Posterior vena cava (tissue), 2 donors: ENCODE data around the gene PARP4. TPM values are rescaled to one million over a fixed set of nuclear protein-coding genes. Genes with fewer than 3 reads are reported as not detected.
"Not testable (repeated sequence)": the region's sequence is repeated elsewhere in the genome, so short reads cannot be mapped to it uniquely, and the experiment has no call there.

Experiments used
- DNase-seq: peaks from one replicate; pipeline ENCODE4 v3.0.0-alpha.2; 2020; ENCODE audit warnings: low spot score
- intact Hi-C, 2 donors: fragments of 100-400 bp; cut with DNase I; formaldehyde crosslinking; loops; one replicate each; pipeline versions ENCODE4 v1.14.1 to v1.14.2; 2022 to 2023
- total RNA-seq, 2 donors: library from RNA; stranded (reverse); fragmentation: NEBNext Ultra II Directional; extraction: Animal tissue kit (Norgen Biotek cat#: 25700); gene quantifications; one replicate each; pipeline ENCODE4 v1.2.1, GENCODE V29; 2021
- donor health status: DM: yes; HTN: yes; CAD: no.
- donor health status: DM: yes; HTN: yes; CAD: no.

PARP4 gene
- total RNA-seq, 2 donors from 2014 or later: 31.5 to 34.0 TPM

GRCh38 chr13:24511019-24511815 is 1.4 kb downstream of the PARP4 start:
- intact Hi-C loops: no loop called here
- DNase-seq: no peak

GRCh38 chr13:24506698-24507335 is 5.8 kb downstream of the PARP4 start:
- intact Hi-C loops: no loop called here
- DNase-seq: no peak

GRCh38 chr13:24506283-24506682 is 6.3 kb downstream of the PARP4 start:
- intact Hi-C loops, DNase-seq: not testable (repeated sequence)

GRCh38 chr13:24505756-24506155 is 6.8 kb downstream of the PARP4 start:
- intact Hi-C loops: no loop called here
- no peak for DNase-seq

GRCh38 chr13:24505256-24505655 is 7.3 kb downstream of the PARP4 start:
- no peak for DNase-seq
- intact Hi-C loops: no loop called here

GRCh38 chr13:24503379-24503696 is 9.2 kb downstream of the PARP4 start:
- intact Hi-C loops: no loop called here
- DNase-seq: no peak

- no peak for DNase-seq
- intact Hi-C loops: no loop called here
Measured at GRCh38 chr13:24502533-24503378, 9.8 kb downstream of the PARP4 start.

GRCh38 chr13:24500977-24501376 is 11.6 kb downstream of the PARP4 start:
- DNase-seq: no peak
- intact Hi-C loops: no loop called here

- intact Hi-C loops: no loop called here
- DNase-seq: no peak
Measured at GRCh38 chr13:24497742-24498141, 14.8 kb downstream of the PARP4 start.

- DNase-seq, intact Hi-C loops: not testable (repeated sequence)
Measured at GRCh38 chr13:24496295-24496694, 16.3 kb downstream of the PARP4 start.

GRCh38 chr13:24495151-24495729 is 17.3 kb downstream of the PARP4 start:
- no peak for DNase-seq
- intact Hi-C loops: no loop called here

GRCh38 chr13:24493356-24493755 is 19.2 kb downstream of the PARP4 start:
- no peak for DNase-seq
- intact Hi-C loops: no loop called here

- no peak for DNase-seq
- intact Hi-C loops: no loop called here
Measured at GRCh38 chr13:24491845-24492244, 20.7 kb downstream of the PARP4 start.

GRCh38 chr13:24489721-24490120 is 22.9 kb downstream of the PARP4 start:
- no peak for DNase-seq
- intact Hi-C loops: no loop called here

- intact Hi-C loops, DNase-seq: not testable (repeated sequence)
Measured at GRCh38 chr13:24488092-24488491, 24.5 kb downstream of the PARP4 start.

- DNase-seq, intact Hi-C loops: not testable (repeated sequence)
Measured at GRCh38 chr13:24486017-24486657, 26.4 kb downstream of the PARP4 start.

- DNase-seq: no peak
- intact Hi-C loops: no loop called here
Measured at GRCh38 chr13:24473686-24474085, 38.9 kb downstream of the PARP4 start.

GRCh38 chr13:24472129-24472528 is 40.4 kb downstream of the PARP4 start:
- DNase-seq, intact Hi-C loops: not testable (repeated sequence)

GRCh38 chr13:24463078-24463477 is 49.5 kb downstream of the PARP4 start:
- no peak for DNase-seq
- intact Hi-C loops: no loop called here
